H9 (cell line): Measurements from ENCODE around the gene SHANK3. TPM values are rescaled to one million over a fixed set of nuclear protein-coding genes. Genes with fewer than 3 reads are reported as not detected.

Source experiments
- DNase-seq: peaks from one replicate; pipeline ENCODE4 v3.0.0-alpha.2; 2017
- H2AFZ ChIP-seq: one replicate; pipeline ENCODE4 v1.6.1; 2013; ENCODE audit warnings: mild to moderate bottlenecking, low read length, control low read depth, moderate library complexity
- H2AK5ac ChIP-seq: 2 replicates; pipeline ENCODE4 v1.6.1; 2013; ENCODE audit warnings: low read length, control low read depth, mixed read lengths; ENCODE audit not compliant: insufficient read length
- H2BK120ac ChIP-seq: one replicate; pipeline ENCODE4 v1.6.1; 2013; ENCODE audit warnings: low read depth, mild to moderate bottlenecking, low read length, control low read depth, inconsistent platforms; ENCODE audit not compliant: poor library complexity, severe bottlenecking
- H2BK12ac ChIP-seq: 2 replicates; pipeline ENCODE4 v1.6.1; 2013; ENCODE audit warnings: low read length, control low read depth, mixed read lengths, low read depth; ENCODE audit not compliant: insufficient read length
- H2BK15ac ChIP-seq: 2 replicates; pipeline ENCODE4 v1.6.1; 2013; ENCODE audit warnings: low read depth, low read length, control low read depth
- H2BK20ac ChIP-seq: one replicate; pipeline ENCODE4 v1.6.1; 2013; ENCODE audit warnings: low read depth, mild to moderate bottlenecking, low read length, control low read depth, inconsistent platforms; ENCODE audit not compliant: poor library complexity, severe bottlenecking
- H2BK5ac ChIP-seq: 2 replicates; pipeline ENCODE4 v1.6.1; 2013; ENCODE audit warnings: low read length, control low read depth, mixed read lengths; ENCODE audit not compliant: insufficient read length
- H3K14ac ChIP-seq: 2 replicates; pipeline ENCODE4 v1.6.1; 2013; ENCODE audit warnings: low read length, control low read depth; ENCODE audit not compliant: insufficient read depth
- H3K18ac ChIP-seq: 2 replicates; pipeline ENCODE4 v1.6.1; 2013; ENCODE audit warnings: low read depth, mild to moderate bottlenecking, mixed read lengths, low read length, control low read depth; ENCODE audit not compliant: insufficient read length
- H3K23ac ChIP-seq: 2 replicates; pipeline ENCODE4 v1.6.1; 2013; ENCODE audit warnings: low read length, control low read depth, mixed read lengths, low read depth; ENCODE audit not compliant: insufficient read length
- H3K23me2 ChIP-seq: 2 replicates; pipeline ENCODE4 v1.6.1; 2013; ENCODE audit warnings: low read depth, mild to moderate bottlenecking, mixed read lengths, low read length, control low read depth; ENCODE audit not compliant: insufficient read length, poor library complexity, severe bottlenecking
- H3K27ac ChIP-seq: 2 replicates; pipeline ENCODE4 v1.5.1; 2013; ENCODE audit warnings: low read length, control low read depth, mixed read lengths, low read depth; ENCODE audit not compliant: insufficient read length
- H3K27me3 ChIP-seq: 2 replicates; pipeline ENCODE4 v1.6.1; 2013; ENCODE audit warnings: low read length, control low read depth, inconsistent platforms; ENCODE audit not compliant: insufficient read depth
- H3K4ac ChIP-seq: 2 replicates; pipeline ENCODE4 v1.6.1; 2013; ENCODE audit warnings: low read depth, mild to moderate bottlenecking, control low read depth, inconsistent platforms, low read length, moderate library complexity
- H3K4me1 ChIP-seq: 2 replicates; pipeline ENCODE4 v1.6.1; 2013; ENCODE audit warnings: low read length, control low read depth, inconsistent platforms; ENCODE audit not compliant: insufficient read depth
- H3K4me2 ChIP-seq: 2 replicates; pipeline ENCODE4 v1.6.1; 2013; ENCODE audit warnings: low read length, control low read depth, mixed read lengths; ENCODE audit not compliant: insufficient read length, insufficient read depth
- H3K56ac ChIP-seq: 2 replicates; pipeline ENCODE4 v1.6.1; 2013; ENCODE audit warnings: low read depth, mild to moderate bottlenecking, mixed read lengths, low read length, control low read depth; ENCODE audit not compliant: insufficient read length
- H3K79me1 ChIP-seq: 2 replicates; pipeline ENCODE4 v1.6.1; 2013; ENCODE audit warnings: low read depth, mild to moderate bottlenecking, moderate library complexity, low read length, control low read depth, inconsistent platforms; ENCODE audit not compliant: insufficient read depth, poor library complexity, severe bottlenecking
- H3K79me2 ChIP-seq: 2 replicates; pipeline ENCODE4 v1.6.1; 2013; ENCODE audit warnings: low read length, control low read depth, inconsistent platforms; ENCODE audit not compliant: insufficient read depth
- H3K9ac ChIP-seq: 2 replicates; pipeline ENCODE4 v1.6.1; 2013; ENCODE audit warnings: low read length, control low read depth, mixed read lengths; ENCODE audit not compliant: insufficient read length; ENCODE audit errors: extremely low read depth
- H3K9me3 ChIP-seq: one replicate; pipeline ENCODE4 v1.6.1; 2013; ENCODE audit warnings: low read depth, low read length, inconsistent platforms; ENCODE audit not compliant: control insufficient read depth
- H3T11ph ChIP-seq: one replicate; pipeline ENCODE4 v1.6.1; 2013; ENCODE audit warnings: mild to moderate bottlenecking, low read length, control low read depth, inconsistent platforms
- H4K20me1 ChIP-seq: one replicate; pipeline ENCODE4 v1.6.1; 2013; ENCODE audit not compliant: control insufficient read depth, insufficient read length, insufficient read depth
- H4K5ac ChIP-seq: 2 replicates; pipeline ENCODE4 v1.6.1; 2013; ENCODE audit warnings: low read depth, mild to moderate bottlenecking, mixed read lengths, low read length, control low read depth; ENCODE audit not compliant: insufficient read length
- H4K8ac ChIP-seq: replicated peaks from 2 replicates; pipeline ENCODE4 v1.6.1; 2013; ENCODE audit warnings: low read length, control low read depth, mixed read lengths, low read depth; ENCODE audit not compliant: insufficient read length
- H4K91ac ChIP-seq: 2 replicates; pipeline ENCODE4 v1.6.1; 2013; ENCODE audit warnings: low read depth, mild to moderate bottlenecking, moderate library complexity, mixed read lengths, low read length, control low read depth; ENCODE audit not compliant: insufficient read length
- H3K27ac Mint-ChIP-seq, 3 experiments: 2 replicates in 2 of 3; 3 replicates in 1 of 3; pipeline ENCODE4 v1.8.0; 2020 to 2021; ENCODE audit warnings: mixed read lengths in 3 of 3, mild to moderate bottlenecking in 1 of 3, moderate library complexity in 1 of 3
- H3K27me3 Mint-ChIP-seq: 2 replicates; pipeline ENCODE4 v1.8.0; 2021; ENCODE audit warnings: low read depth, mild to moderate bottlenecking, moderate library complexity, mixed read lengths
- H3K36me3 Mint-ChIP-seq, 3 experiments: 2 replicates in 2 of 3; 3 replicates in 1 of 3; pipeline ENCODE4 v1.8.0; 2020 to 2021; ENCODE audit warnings: low read depth in 3 of 3, mixed read lengths in 3 of 3; ENCODE audit not compliant: insufficient read depth in 1 of 3
- H3K4me1 Mint-ChIP-seq, 2 experiments: 2 replicates each; pipeline ENCODE4 v1.8.0; 2020; ENCODE audit warnings: mixed read lengths in 2 of 2
- H3K4me3 Mint-ChIP-seq, 2 experiments: 2 replicates in 1 of 2; 3 replicates in 1 of 2; pipeline ENCODE4 v1.8.0; 2020 to 2021; ENCODE audit warnings: mild to moderate bottlenecking in 2 of 2, mixed read lengths in 2 of 2, moderate library complexity in 1 of 2
- H3K9me3 Mint-ChIP-seq, 2 experiments: 2 replicates in 1 of 2; 3 replicates in 1 of 2; pipeline ENCODE4 v1.8.0; 2020; ENCODE audit warnings: mild to moderate bottlenecking in 2 of 2, mixed read lengths in 2 of 2, moderate library complexity in 1 of 2
- CTCF ChIP-seq: fragments of 200-600 bp; sonication (generic); conservative IDR thresholded peaks from 3 replicates; pipeline ENCODE4 v1.8.0; 2021; ENCODE audit warnings: antibody characterized with exemption, mild to moderate bottlenecking
- WGBS: extraction: QIAGEN DNeasy Blood & Tissue Kit; methylation state at CpG from one replicate; pipeline ENCODE4 v1.1.7; 2013; ENCODE audit warnings: missing lambda C conversion rate, low lambda C conversion rate, mixed read lengths; ENCODE audit not compliant: insufficient read length; ENCODE audit errors: extremely low coverage; 5-methylcytosine and 5-hydroxymethylcytosine counted together
- total RNA-seq: library from RNA; stranded (reverse); gene quantifications from 2 replicates; pipeline ENCODE4 v1.2.1, GENCODE V29; 2021

SHANK3 gene
- total RNA-seq, 1 experiment from 2014 or later, result 8.7 TPM

- DNase-seq, result no peak
- H3K27ac ChIP-seq, result no peak overlapping the region
These were observed 16.2 kb upstream of the SHANK3 start for GRCh38 chr22:50656122-50657070.

More at GRCh38 chr22:50656122-50657070, 16.2 kb upstream of the SHANK3 start:
- Histone ChIP-seq H3K4ac (no peak overlapping the region), H2AK5ac (no peak overlapping the region), H4K8ac (no peak overlapping the region), H2BK15ac (no peak overlapping the region), H3K4me2 (no peak overlapping the region), H4K91ac (no peak overlapping the region), H3K9ac (no peak overlapping the region), H3K27me3 (peaks cover 3% of the 10 kb centered on the region; the same call in 1 of the 2 replicates), H3K9me3 (peaks cover 5% of the 10 kb centered on the region), H3K79me2 (no peaks in the 10 kb centered on the region), H2BK20ac (no peak overlapping the region), H3K18ac (no peak overlapping the region), H3K23me2 (no peaks in the 10 kb centered on the region), H2BK5ac (no peak overlapping the region), H2BK120ac (no peak overlapping the region), H3K23ac (no peak overlapping the region), H3K56ac (no peak overlapping the region), H4K20me1 (no peaks in the 10 kb centered on the region), H3K4me1 (no peaks in the 10 kb centered on the region), H2BK12ac (no peak overlapping the region), H3K14ac (no peak overlapping the region), H3K79me1 (no peaks in the 10 kb centered on the region), H4K5ac (no peak overlapping the region), H3T11ph (no peak overlapping the region), H2AFZ (no peak overlapping the region)
- no peak overlapping the region for H3K27ac Mint-ChIP-seq
- no peaks in the 10 kb centered on the region for H3K4me1 Mint-ChIP-seq
- H3K9me3 Mint-ChIP-seq, result peaks cover 19 to 25% of the 10 kb centered on the region in 2 experiments; a peak in 4 of 5 replicates
- TF ChIP-seq CTCF, result no peak
- H3K27me3 Mint-ChIP-seq, result peaks cover 84% of the 10 kb centered on the region
- no CpG with 5 or more reads among the region's 23 CpGs for WGBS
- H3K4me3 Mint-ChIP-seq, result no peak overlapping the region
- H3K36me3 Mint-ChIP-seq, result peaks cover 0 to 3% (median 0%) of the 10 kb centered on the region in 3 experiments; a peak in 2 of 7 replicates
